DOHH2 (cell line): Measurements from ENCODE around the gene TUG1.
A peak's percentile ranks its signal among the peaks of the same experiment; 100 is the strongest.

Experiments used
- H3F3A ChIP-seq: fragments of 200-600 bp; sonication (generic), shearing (Covaris generic); 2 replicates; pipeline ENCODE4 v1.6.0; 2016; ENCODE audit warnings: antibody characterized with exemption, mild to moderate bottlenecking; ENCODE audit not compliant: control insufficient read depth, insufficient read depth
- H3K27ac ChIP-seq: fragments of 200-600 bp; sonication (generic); 2 replicates; pipeline ENCODE4 v1.5.1; 2014; ENCODE audit warnings: low read depth, mild to moderate bottlenecking, low read length, moderate library complexity
- H3K27me3 ChIP-seq: fragments of 200-600 bp; sonication (generic); 2 replicates; pipeline ENCODE4 v1.6.1; 2014; ENCODE audit warnings: mild to moderate bottlenecking, low read length, mixed read lengths; ENCODE audit not compliant: control insufficient read depth
- H3K36me3 ChIP-seq: fragments of 200-600 bp; sonication (generic); 2 replicates; pipeline ENCODE4 v1.6.1; 2014; ENCODE audit warnings: mild to moderate bottlenecking, low read length, moderate library complexity, mixed read lengths; ENCODE audit not compliant: control insufficient read depth
- H3K4me1 ChIP-seq: fragments of 200-600 bp; sonication (generic); 2 replicates; pipeline ENCODE4 v1.6.1; 2014; ENCODE audit warnings: mild to moderate bottlenecking, low read length, mixed read lengths; ENCODE audit not compliant: control insufficient read depth
- H3K4me2 ChIP-seq: fragments of 200-600 bp; sonication (generic); 2 replicates; pipeline ENCODE4 v1.6.0; 2014; ENCODE audit warnings: mild to moderate bottlenecking, low read length, moderate library complexity
- H3K4me3 ChIP-seq: fragments of 200-600 bp; sonication (generic); 2 replicates; pipeline ENCODE4 v1.5.1; 2014; ENCODE audit warnings: mild to moderate bottlenecking, low read length, mixed read lengths
- H3K79me2 ChIP-seq: fragments of 200-600 bp; sonication (generic); 2 replicates; pipeline ENCODE4 v1.6.1; 2014; ENCODE audit warnings: mild to moderate bottlenecking, low read length, mixed read lengths; ENCODE audit not compliant: control insufficient read depth
- H3K9me2 ChIP-seq: fragments of 200-600 bp; sonication (generic); replicated peaks from 2 replicates; pipeline ENCODE4 v1.6.1; 2014; ENCODE audit warnings: mild to moderate bottlenecking, low read length, mixed read lengths; ENCODE audit not compliant: control insufficient read depth
- H3K9me3 ChIP-seq: fragments of 200-600 bp; sonication (generic); 2 replicates; pipeline ENCODE4 v1.6.1; 2014; ENCODE audit warnings: antibody characterized with exemption, low read length, mixed read lengths; ENCODE audit not compliant: control insufficient read depth, insufficient read depth
- H4K20me1 ChIP-seq: fragments of 200-600 bp; sonication (generic); 2 replicates; pipeline ENCODE4 v1.6.0; 2014; ENCODE audit warnings: low read depth, mild to moderate bottlenecking, antibody characterized with exemption, low read length, moderate library complexity; ENCODE audit not compliant: control insufficient read depth, insufficient read depth
- EZH2phosphoT487 ChIP-seq: fragments of 200-600 bp; sonication (generic); IDR thresholded peaks from 2 replicates; pipeline ENCODE4 v1.6.1; 2017; ENCODE audit warnings: borderline replicate concordance, mild to moderate bottlenecking, antibody characterized with exemption, low read length, moderate library complexity, mixed read lengths
- TF ChIP-seq, protein P1 (sequence below): fragments of 200-600 bp; sonication (generic); IDR thresholded peaks from one replicate; pipeline ENCODE4 v1.5.1; 2014; ENCODE audit warnings: antibody characterized with exemption, mild to moderate bottlenecking, low read depth, low read length; ENCODE audit not compliant: poor library complexity, severe bottlenecking

TUG1 gene

DNA sequence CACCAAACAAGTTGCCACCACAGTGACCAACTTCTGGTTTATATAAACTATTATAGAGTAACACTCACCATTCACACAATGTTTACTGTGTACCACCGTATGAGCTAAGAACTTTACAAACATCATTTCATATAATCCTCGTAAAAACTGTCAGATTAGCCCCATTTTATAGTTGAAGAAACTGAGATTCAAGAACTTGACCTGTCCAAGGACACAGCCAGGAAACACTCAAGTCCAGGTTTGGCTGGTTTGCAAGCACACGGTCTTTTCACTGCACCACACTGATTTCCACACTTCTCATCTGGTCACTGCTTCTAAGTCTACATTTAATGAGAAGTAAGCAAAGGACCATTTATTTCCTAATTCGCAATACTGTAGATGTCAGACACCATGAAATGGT lies 4.2 kb upstream of the TUG1 start:
- Histone ChIP-seq H3K27ac (no peak overlapping the region), H3K4me2 (peak overlapping the region; percentile 93), H3K4me3 (peak overlapping the region; percentile 24), H3K9me2 (no peaks in the 10 kb centered on the region), H3K9me3 (0 out of 2 replicates have a peak, but pooled peaks cover 3% of the 10 kb centered on the region), H4K20me1 (peaks cover 17% of the 10 kb centered on the region; the same call in 1 of the 2 replicates), H3F3A (no peaks in the 10 kb centered on the region), H3K4me1 (peaks cover 44% of the 10 kb centered on the region), H3K36me3 (peaks cover 60% of the 10 kb centered on the region), H3K27me3 (no peaks in the 10 kb centered on the region), H3K79me2 (peaks cover 92% of the 10 kb centered on the region)
- TF ChIP-seq EZH2phosphoT487 = no peak
- TF ChIP-seq, protein P1, sequence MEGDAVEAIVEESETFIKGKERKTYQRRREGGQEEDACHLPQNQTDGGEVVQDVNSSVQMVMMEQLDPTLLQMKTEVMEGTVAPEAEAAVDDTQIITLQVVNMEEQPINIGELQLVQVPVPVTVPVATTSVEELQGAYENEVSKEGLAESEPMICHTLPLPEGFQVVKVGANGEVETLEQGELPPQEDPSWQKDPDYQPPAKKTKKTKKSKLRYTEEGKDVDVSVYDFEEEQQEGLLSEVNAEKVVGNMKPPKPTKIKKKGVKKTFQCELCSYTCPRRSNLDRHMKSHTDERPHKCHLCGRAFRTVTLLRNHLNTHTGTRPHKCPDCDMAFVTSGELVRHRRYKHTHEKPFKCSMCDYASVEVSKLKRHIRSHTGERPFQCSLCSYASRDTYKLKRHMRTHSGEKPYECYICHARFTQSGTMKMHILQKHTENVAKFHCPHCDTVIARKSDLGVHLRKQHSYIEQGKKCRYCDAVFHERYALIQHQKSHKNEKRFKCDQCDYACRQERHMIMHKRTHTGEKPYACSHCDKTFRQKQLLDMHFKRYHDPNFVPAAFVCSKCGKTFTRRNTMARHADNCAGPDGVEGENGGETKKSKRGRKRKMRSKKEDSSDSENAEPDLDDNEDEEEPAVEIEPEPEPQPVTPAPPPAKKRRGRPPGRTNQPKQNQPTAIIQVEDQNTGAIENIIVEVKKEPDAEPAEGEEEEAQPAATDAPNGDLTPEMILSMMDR = no peak

DNA sequence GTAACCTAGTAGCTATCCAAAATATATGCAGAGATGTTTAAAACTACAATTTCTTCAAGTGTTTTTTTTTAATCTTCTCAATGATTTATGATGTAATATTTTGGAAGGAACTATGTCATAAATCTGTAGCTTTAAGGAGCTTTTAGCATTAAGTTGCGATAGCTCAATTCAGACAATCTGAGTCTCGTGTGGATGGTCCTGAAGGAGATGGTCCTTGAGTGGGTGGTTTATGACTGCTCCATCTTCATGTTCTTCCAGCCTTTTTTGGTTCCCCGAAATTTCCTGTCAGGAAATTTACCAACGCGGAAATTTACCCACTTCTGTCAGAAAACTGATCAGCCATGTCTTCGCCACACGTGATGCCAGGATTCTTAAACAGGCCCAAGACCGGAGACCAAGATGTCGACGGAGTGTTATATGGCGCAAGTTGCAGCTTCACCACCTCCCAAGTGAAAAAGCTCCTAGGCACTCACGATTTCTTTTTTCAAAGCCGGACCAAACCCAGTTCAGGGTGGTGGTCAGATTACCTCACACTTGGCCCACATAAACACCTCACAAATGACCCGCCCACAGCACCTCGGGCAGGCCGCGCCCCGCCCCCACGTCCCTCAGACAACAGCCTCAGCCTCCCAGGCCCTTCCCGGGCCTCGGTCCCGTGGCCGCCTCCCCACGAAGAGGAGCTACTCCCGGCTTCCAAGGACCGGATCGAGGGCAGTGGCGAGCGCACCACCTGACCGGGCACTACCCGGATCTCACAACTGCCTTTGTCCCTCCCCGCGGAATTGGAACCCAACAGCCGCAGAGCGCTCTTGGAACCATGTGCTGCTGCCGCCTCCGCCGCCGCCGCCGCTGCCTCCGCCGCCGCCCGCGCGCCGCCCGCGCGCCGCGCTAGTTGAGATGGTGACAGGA lies 796 bp upstream of the TUG1 start, which contains the start of gene MORC2:
MORC2 (minus strand) TSS at position 760 of the 909 bp plus-strand sequence. CDS start 885 bp downstream, outside the sequence.
- H3K9me3 ChIP-seq = 0 out of 2 replicates have a peak, but pooled peaks cover 3% of the 10 kb centered on the region
- H3K79me2 ChIP-seq = peaks cover 99% of the 10 kb centered on the region
- H3K27ac ChIP-seq = peak within 1 kb of the TSS; percentile 77
- peaks cover 87% of the 10 kb centered on the region for H3K36me3 ChIP-seq
- H3K27me3 ChIP-seq = no peaks in the 10 kb centered on the region
- TF ChIP-seq, protein P1 = no peak
- no peak for TF ChIP-seq EZH2phosphoT487
- H4K20me1 ChIP-seq = peaks cover 35% of the 10 kb centered on the region; the same call in 1 of the 2 replicates
- H3K9me2 ChIP-seq = no peaks in the 10 kb centered on the region
- H3K4me3 ChIP-seq = peak within 1 kb of the TSS; percentile 93
- peaks cover 63% of the 10 kb centered on the region for H3K4me1 ChIP-seq
- H3F3A ChIP-seq = no peaks in the 10 kb centered on the region
- H3K4me2 ChIP-seq = peak within 1 kb of the TSS; percentile 93

DNA sequence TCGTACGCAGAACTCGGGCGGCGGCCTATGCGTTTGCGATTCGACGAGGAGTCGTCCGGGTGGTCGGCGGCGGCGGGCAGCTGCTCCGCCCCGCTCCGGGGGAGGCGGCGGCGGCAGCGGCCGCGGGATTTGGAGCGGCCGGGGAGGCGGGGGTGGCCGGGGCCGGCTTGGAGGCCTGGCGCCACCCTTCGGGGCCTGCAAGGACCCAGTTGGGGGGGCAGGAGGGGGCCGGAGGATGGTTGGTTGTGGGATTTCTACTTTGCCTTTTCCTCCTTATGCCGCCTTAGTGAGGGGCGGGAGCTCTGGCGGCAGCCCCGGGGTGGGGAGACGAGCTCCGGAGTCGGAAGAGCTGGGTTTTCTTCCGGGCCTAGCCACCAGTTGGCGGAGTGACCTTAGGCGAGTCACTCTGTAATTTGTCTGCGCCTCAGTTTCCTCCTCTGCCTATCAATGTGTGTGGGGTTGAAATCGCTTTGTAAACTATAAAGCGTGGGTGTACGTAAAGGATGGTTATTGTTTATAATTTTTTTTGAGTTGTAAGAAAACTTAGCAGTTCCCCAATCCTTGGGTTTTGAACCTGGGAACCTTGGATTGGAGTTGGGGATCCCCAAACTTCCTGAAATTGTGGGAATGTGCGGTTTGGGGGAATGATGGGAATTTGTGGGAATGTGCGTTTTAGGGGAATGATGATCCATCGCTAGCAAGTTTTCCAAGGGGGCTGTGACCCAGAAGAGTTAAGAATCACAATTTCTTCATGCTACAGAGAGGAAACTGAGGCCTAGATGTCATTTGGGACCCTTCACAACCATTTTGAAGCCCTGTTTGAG lies 679 bp downstream of the TUG1 start:
- no peak for TF ChIP-seq EZH2phosphoT487
- TF ChIP-seq, protein P1 = peak; percentile 21
- no peaks in the 10 kb centered on the region for H3F3A ChIP-seq
- peak overlapping the region; percentile 93 for H3K4me3 ChIP-seq
- peak overlapping the region; percentile 77 for H3K27ac ChIP-seq
- peaks cover 57% of the 10 kb centered on the region for H3K4me1 ChIP-seq
- H3K9me3 ChIP-seq = 0 out of 2 replicates have a peak, but pooled peaks cover 3% of the 10 kb centered on the region
- H3K9me2 ChIP-seq = no peaks in the 10 kb centered on the region
- H4K20me1 ChIP-seq = peaks cover 30% of the 10 kb centered on the region; the same call in 1 of the 2 replicates
- H3K36me3 ChIP-seq = peaks cover 91% of the 10 kb centered on the region
- H3K79me2 ChIP-seq = peaks cover 99% of the 10 kb centered on the region
- H3K4me2 ChIP-seq = peak overlapping the region; percentile 93
- H3K27me3 ChIP-seq = no peaks in the 10 kb centered on the region
